GM15510 (cell line): ENCODE results near the gene NDUFA1.

ENCODE experiments used
- POLR2A ChIP-seq: IDR thresholded peaks from 3 replicates; pipeline ENCODE4 v1.6.1; 2011; ENCODE audit warnings: borderline replicate concordance; ENCODE audit not compliant: insufficient read length; ENCODE audit errors: extremely low read depth

The NDUFA1 gene

GRCh38 chrX:119871599-119872395, at the start of gene NDUFA1, which contains the start of gene RNF113A:
TSS of gene NDUFA1 (plus strand) at chrX:119871832. CDS start at chrX:119871912, 80 bp downstream.
TSS of gene RNF113A (minus strand) at chrX:119871733. CDS start at chrX:119871613, 120 bp downstream.
- peak; percentile 81 for TF ChIP-seq POLR2A

GRCh38 chrX:119826399-119826959, 45.2 kb upstream of the NDUFA1 start:
- no peak for TF ChIP-seq POLR2A

- TF ChIP-seq POLR2A = no peak
These were observed 43.2 kb upstream of the NDUFA1 start for GRCh38 chrX:119828446-119828845.

- no peak for TF ChIP-seq POLR2A
These were observed 37.7 kb upstream of the NDUFA1 start for GRCh38 chrX:119833905-119834304.

- peak; percentile 68 for TF ChIP-seq POLR2A
These were observed 19.0 kb upstream of the NDUFA1 start, which contains the start of gene UPF3B for GRCh38 chrX:119852382-119853353. TSS of gene UPF3B (minus strand) at chrX:119852963. CDS start at chrX:119852928, 35 bp downstream.

- TF ChIP-seq POLR2A = no peak
These were observed 18.2 kb upstream of the NDUFA1 start for GRCh38 chrX:119853444-119853843.

GRCh38 chrX:119870626-119871131, 953 bp upstream of the NDUFA1 start:
- no peak for TF ChIP-seq POLR2A

- TF ChIP-seq POLR2A = no peak
These were observed 410 bp upstream of the NDUFA1 start for GRCh38 chrX:119871245-119871598.

- no peak for TF ChIP-seq POLR2A
These were observed 7.1 kb downstream of the NDUFA1 start for GRCh38 chrX:119878740-119879139.

GRCh38 chrX:119880076-119880475, 8.4 kb downstream of the NDUFA1 start:
- TF ChIP-seq POLR2A = no peak

GRCh38 chrX:119880552-119881437, 9.2 kb downstream of the NDUFA1 start:
- no peak for TF ChIP-seq POLR2A

GRCh38 chrX:119885554-119886428, 14.2 kb downstream of the NDUFA1 start:
- TF ChIP-seq POLR2A = no peak
